ENCODE data around the gene CASP1.
"Not testable (repeated sequence)": the region's sequence is repeated elsewhere in the genome, so short reads cannot be mapped to it uniquely, and the experiment has no call there.

- not testable (repeated sequence) for TF ChIP-seq ZNF639 (tag by site-specific recombination; IDR thresholded peaks at IDR 0.05); FEZF1 (tag by site-specific recombination; IDR thresholded peaks at IDR 0.05); CTCF (tag by site-specific recombination; IDR thresholded peaks at IDR 0.05); PRDM2 (tag by site-specific recombination; IDR thresholded peaks at IDR 0.05; ENCODE audit: borderline replicate concordance); OVOL3 (tag by site-specific recombination; IDR thresholded peaks at IDR 0.05); ZNF423 (tag by site-specific recombination; IDR thresholded peaks at IDR 0.05); ZNF211 (tag by site-specific recombination; IDR thresholded peaks at IDR 0.05; ENCODE audit: low read depth); ZNF174 (tag by site-specific recombination; IDR thresholded peaks at IDR 0.05); BCL11A (tag by site-specific recombination; IDR thresholded peaks at IDR 0.05; ENCODE audit: low read depth); YY1 (tag by site-specific recombination; IDR thresholded peaks at IDR 0.05); ZNF76 (tag by site-specific recombination; IDR thresholded peaks at IDR 0.05; ENCODE audit: borderline replicate concordance, low read depth); REST (tag by site-specific recombination; IDR thresholded peaks at IDR 0.05); ZNF692 (tag by site-specific recombination; IDR thresholded peaks at IDR 0.05); ATF2 (tag by site-specific recombination; IDR thresholded peaks at IDR 0.05; ENCODE audit: low read depth)
These were observed 34.8 kb upstream of the CASP1 start for GRCh38 chr11:105069749-105070148.

Measured in HEK293 (cell line).